CD4-positive, alpha-beta T cell treated with Interleukin-17A for 4 hours (primary cell): ENCODE data around the gene TMPRSS11B.
"Not testable (repeated sequence)": the region's sequence is repeated elsewhere in the genome, so short reads cannot be mapped to it uniquely, and the experiment has no call there.

Experiments used
- DNase-seq: peaks from one replicate; pipeline ENCODE4 v3.0.0-alpha.2; 2020; ENCODE audit warnings: mixed read lengths

The TMPRSS11B gene

DNA sequence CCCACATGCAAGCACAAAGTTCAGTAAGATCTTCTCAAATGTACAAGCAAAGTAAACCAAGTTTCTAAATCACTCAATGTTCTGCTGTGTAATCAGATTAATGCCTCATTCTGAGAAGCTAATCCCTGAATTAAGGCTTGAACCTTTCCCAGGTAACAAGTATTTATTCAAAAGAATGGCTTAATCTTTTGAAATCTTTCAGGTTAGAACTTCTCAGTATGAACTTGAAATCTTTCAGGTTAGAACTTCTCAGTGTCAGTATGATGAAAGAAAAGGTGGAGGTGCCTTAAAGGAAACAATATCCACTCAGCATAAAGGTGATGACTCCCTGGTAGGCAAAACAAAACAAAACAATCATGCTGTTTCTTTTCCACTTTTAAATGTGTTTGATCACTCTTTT lies 29.0 kb downstream of the TMPRSS11B start:
- no peak for DNase-seq

DNA sequence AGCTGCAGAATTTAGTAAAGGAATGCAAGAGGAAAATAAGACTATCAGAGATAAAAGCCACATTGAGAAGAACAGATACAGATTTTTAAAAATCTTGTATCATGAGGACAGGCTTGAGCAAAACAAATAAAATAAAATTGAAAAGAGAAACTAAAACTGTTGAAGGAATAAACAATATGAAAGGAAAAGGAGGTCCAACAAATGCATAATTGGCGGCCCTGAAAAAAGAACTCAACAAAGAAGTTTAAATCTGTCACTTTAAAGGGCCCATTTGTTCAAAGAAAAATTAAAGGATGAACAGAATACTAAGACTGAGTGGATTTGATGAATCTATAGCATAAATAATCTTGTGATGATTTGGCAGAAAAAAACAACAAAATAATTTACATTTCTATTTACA lies 36.5 kb downstream of the TMPRSS11B start:
- DNase-seq, result no peak

DNA sequence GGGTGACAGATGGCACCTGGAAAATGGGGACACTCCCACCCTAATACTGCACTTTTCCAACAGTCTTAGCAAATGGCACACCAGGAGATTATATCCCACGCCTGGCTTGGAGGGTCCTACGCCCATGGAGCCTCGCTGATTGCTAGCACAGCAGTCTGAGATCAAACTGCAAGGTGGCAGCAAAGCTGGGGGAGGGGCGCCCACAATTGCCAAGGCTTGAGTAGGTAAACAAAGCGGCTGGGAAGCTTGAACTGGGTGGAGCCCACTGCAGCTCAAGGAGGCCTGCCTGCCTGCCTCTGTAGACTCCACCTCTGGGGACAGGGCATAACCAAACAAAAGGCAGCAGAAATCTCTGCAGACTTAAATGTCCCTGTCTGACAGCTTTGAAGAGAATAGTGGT lies 51.2 kb downstream of the TMPRSS11B start:
- DNase-seq, result not testable (repeated sequence)

DNA sequence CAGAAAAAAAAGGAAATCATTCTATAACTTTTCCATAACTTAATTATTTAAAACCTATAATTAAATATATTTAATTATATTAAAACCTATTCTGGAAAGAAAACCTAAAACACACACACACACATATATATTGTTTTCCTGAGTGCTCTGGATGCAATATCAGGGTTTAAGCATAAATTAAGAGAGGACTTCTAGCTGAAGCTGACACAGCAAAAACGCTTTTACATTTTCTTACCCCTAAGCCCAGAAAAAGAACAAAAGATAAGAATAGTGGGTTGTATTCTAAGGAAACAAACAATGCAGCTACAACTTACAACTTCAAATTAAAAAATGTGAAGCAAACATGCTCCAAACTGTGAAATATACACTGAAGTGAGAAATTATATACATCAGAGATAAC lies 52.3 kb downstream of the TMPRSS11B start:
- DNase-seq, result no peak

DNA sequence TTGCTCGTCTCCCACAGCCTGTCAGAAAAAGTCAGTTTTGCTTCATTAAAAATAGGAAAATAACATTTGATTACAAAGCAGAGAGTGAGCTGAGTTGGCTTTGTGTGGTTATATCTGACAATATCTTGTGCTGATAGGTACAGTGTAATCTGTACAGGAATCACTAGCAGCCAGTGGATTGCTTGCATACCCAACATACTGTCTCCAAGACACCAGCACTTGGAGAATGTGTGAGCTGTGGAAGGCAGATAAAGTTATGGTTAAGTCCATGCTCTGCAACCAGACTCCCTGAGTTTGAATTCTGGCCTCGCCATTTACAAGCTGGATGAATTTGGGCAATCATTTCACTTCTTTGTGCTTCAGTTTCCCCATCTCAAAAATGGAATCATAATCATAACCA lies 58.3 kb downstream of the TMPRSS11B start:
- no peak for DNase-seq

DNA sequence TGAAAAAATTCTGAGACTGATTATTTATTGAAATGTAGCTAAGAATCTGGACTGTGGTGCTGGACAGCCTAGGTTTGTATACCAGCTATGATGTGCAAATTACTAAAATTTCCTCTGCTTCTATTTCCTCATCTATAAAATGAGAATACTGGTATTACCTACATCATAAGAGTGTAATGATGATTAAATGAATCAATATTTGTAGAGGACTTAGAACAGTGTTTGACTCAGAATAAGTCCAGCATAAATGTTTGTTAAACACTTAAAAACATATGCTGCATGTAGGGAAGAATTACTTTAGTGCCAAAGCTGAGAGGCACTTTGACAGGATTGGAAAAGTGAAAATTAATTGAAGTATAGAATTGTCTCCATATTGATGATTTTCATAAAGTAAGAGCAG lies 60.6 kb downstream of the TMPRSS11B start:
- no peak for DNase-seq

DNA sequence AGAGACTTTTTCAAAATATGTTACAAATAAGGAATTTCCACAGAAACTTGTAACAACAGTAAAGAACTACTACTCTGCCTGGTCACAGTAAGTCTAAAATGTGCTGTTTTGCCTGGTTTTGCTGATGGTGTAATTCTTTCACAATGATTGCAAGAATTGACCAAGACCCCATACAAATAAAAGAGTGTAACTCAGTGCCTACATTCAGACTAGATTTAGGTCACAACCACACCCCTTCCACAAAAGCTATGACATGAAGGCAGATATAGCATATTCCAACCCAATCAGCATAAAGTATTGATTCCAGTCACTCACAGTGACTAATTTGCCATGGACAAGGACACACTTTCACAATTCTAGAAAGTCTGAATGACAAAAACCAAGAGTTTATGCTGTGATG lies 62.1 kb downstream of the TMPRSS11B start:
- no peak for DNase-seq

DNA sequence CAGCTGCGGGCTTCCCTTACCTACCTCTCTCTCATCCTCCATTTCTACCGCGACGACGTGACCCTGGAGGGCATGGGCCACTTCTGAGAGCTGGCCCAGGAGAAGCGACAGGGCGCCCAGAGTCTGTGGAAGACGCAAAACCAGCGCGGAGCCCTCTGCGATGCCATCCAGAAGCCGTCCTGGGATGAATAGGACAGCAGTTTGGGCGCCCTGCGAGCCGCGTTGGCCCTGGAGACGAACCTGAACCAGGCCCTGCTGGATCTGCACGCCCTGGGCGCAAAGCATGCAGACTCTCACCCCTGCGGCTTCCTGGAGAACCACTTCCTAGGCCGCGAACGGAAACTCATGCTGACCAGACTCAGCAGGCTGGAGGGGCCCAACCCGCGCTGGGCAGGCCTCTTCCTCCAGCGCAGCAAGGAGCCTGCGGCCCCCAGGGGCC lies 63.1 kb downstream of the TMPRSS11B start:
- DNase-seq, result no peak

DNA sequence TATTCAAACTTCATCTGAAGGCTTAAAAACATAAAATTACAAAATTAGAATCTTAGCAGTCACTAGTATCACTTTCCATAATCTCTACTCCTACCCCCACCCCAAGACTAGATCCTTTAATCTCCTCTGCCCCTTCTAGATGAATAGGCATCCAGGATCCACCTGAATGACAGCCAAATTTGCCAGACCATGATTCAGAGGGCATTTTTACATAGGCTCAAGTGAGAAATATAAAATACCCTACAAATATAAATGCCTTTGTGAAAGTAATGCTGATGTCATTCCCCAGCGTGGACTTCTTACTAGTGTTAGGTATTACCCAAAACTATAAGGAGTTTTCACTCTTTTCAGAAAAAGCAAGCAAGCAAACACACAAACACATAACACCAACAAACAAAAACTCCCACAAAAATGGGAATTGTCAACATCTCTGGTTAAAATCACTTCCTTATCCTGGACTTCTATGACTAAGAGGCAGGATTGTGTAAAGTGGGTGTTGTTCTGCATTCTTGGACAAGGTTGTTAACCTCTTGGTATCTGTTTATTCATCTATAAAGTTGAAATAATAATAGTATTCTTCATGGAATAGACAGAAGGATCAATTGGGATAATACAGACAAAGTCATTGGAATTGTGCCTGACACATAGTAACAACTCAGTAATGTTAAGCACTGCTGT lies 64.5 kb downstream of the TMPRSS11B start:
- no peak for DNase-seq

DNA sequence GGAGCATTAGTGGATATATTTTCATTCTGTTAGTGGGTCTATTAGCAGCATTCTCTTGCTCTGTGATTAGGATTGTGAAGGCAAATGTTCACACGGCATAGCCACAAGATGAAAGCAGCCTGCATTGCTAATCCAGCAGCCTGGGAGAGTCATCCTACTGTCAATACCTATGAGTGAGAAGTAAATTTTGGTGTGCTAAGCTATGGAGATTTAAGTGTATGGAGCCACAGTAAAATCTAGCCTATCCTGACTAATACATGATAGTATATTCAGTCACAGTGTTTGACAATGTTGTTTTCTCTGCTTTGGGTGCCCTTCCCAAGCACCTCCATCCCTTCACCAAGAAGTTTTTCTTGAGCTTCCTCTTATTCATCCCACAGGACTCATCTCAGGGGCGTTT lies 68.6 kb downstream of the TMPRSS11B start:
- no peak for DNase-seq
